Stimulated activated CD8-positive, alpha-beta memory T cell treated with anti-CD3 and anti-CD28 coated beads, Interleukin-12 subunit alpha, Interleukin-12 subunit beta, amount 100 ng/mL, for 1 hour (primary cell): ENCODE results near the gene SCT.
"Not testable (repeated sequence)": the region's sequence is repeated elsewhere in the genome, so short reads cannot be mapped to it uniquely, and the experiment has no call there.

Experiments
- DNase-seq: peaks from one replicate; pipeline ENCODE4 v3.0.0-alpha.2; 2020; ENCODE audit warnings: low read depth

Gene SCT

GRCh38 chr11:626475-627307, at the start of gene SCT:
SCT (minus strand) TSS chr11:627181; CDS start chr11:627143, 38 bp downstream.
- DNase-seq = no peak

- DNase-seq = no peak
Observed at GRCh38 chr11:674406-674805, 47.4 kb upstream of the SCT start.

- DNase-seq = no peak
Observed at GRCh38 chr11:673866-674265, 46.9 kb upstream of the SCT start.

- no peak for DNase-seq
Observed at GRCh38 chr11:665704-666281, 38.8 kb upstream of the SCT start.

- DNase-seq = no peak
Observed at GRCh38 chr11:665062-665703, 38.2 kb upstream of the SCT start.

- DNase-seq = peak; percentile 11
Observed at GRCh38 chr11:662689-663274, 35.8 kb upstream of the SCT start.

- DNase-seq = no peak
Observed at GRCh38 chr11:660681-661444, 33.9 kb upstream of the SCT start.

- no peak for DNase-seq
Observed at GRCh38 chr11:660281-660680, 33.3 kb upstream of the SCT start.

GRCh38 chr11:659532-660085, 32.6 kb upstream of the SCT start:
- no peak for DNase-seq

- no peak for DNase-seq
Observed at GRCh38 chr11:657691-658126, 30.7 kb upstream of the SCT start.

- no peak for DNase-seq
Observed at GRCh38 chr11:656866-657265, 29.9 kb upstream of the SCT start.

- no peak for DNase-seq
Observed at GRCh38 chr11:656426-656825, 29.4 kb upstream of the SCT start.

- no peak for DNase-seq
Observed at GRCh38 chr11:655036-655726, 28.2 kb upstream of the SCT start.

GRCh38 chr11:654444-654843, 27.5 kb upstream of the SCT start:
- not testable (repeated sequence) for DNase-seq

- DNase-seq = no peak
Observed at GRCh38 chr11:653837-654236, 26.9 kb upstream of the SCT start.

GRCh38 chr11:653136-653535, 26.2 kb upstream of the SCT start:
- not testable (repeated sequence) for DNase-seq

GRCh38 chr11:650482-650881, 23.5 kb upstream of the SCT start:
- DNase-seq = no peak

GRCh38 chr11:647672-648158, 20.7 kb upstream of the SCT start:
- not testable (repeated sequence) for DNase-seq

GRCh38 chr11:646214-646613, 19.2 kb upstream of the SCT start:
- no peak for DNase-seq

GRCh38 chr11:645536-645935, 18.6 kb upstream of the SCT start:
- no peak for DNase-seq
